Upper lobe of left lung (tissue), 4 donors: ENCODE measurements around the gene IL13.

ENCODE experiments used
- CTCF ChIP-seq, 6 experiments: fragments of 450-650 bp in 4 of 6; fragments of 200-600 bp in 2 of 6; sonication (generic) in 2 of 6; IDR thresholded peaks; one replicate each; pipeline ENCODE4 v1.5.1; 2016 to 2019; ENCODE audit warnings: antibody characterized with exemption in 6 of 6
- POLR2A ChIP-seq, 4 donors: fragments of 450-650 bp; IDR thresholded peaks; one replicate each; pipeline ENCODE4 v1.5.1; 2016 to 2017; ENCODE audit warnings: antibody characterized with exemption in 4 of 4, mild to moderate bottlenecking in 2 of 4
- POLR2AphosphoS5 ChIP-seq, 2 donors: sonication (generic); formaldehyde crosslinking; IDR thresholded peaks; one replicate each; pipeline ENCODE4 v1.5.1; 2017; ENCODE audit warnings: antibody characterized with exemption in 2 of 2

- peak in 3 of 6 experiments; percentile 14 to 52 (median 30) for TF ChIP-seq CTCF (IDR thresholded peaks at IDR 0.05)
- TF ChIP-seq POLR2A (IDR thresholded peaks at IDR 0.05) = no peak
- peak; percentile 45 to 57 for TF ChIP-seq POLR2AphosphoS5 (IDR thresholded peaks at IDR 0.05)
These were observed 19.2 kb downstream of the IL13 start for GRCh38 chr5:132677191-132677590.
